Omental fat pad (tissue), 4 donors: ENCODE results near the gene MAPKAP1. TPM values are rescaled to one million over a fixed set of nuclear protein-coding genes. Genes with fewer than 3 reads are reported as not detected.

Experiments used
- ATAC-seq: fragments of 150-250 bp; one replicate; pipeline ENCODE4 v1.9.1; 2016; ENCODE audit warnings: mild to moderate bottlenecking, moderate library complexity; ENCODE audit not compliant: low FRiP score
- DNase-seq: peaks from one replicate; pipeline ENCODE4 v3.0.0-alpha.2; 2019; ENCODE audit warnings: low spot score
- CTCF ChIP-seq, 3 donors: fragments of 450-650 bp; IDR thresholded peaks; one replicate each; pipeline ENCODE4 v1.5.1; 2016 to 2017; ENCODE audit warnings: antibody characterized with exemption in 3 of 3, mild to moderate bottlenecking in 3 of 3, moderate library complexity in 2 of 3
- total RNA-seq, 4 donors: library from RNA; depleted of rRNA; stranded (reverse); fragments of >200 nt; gene quantifications; one replicate each; pipeline ENCODE4 v1.1.0, GENCODE V29; 2016

MAPKAP1 gene
- total RNA-seq, 4 donors from 2014 or later = 60.0 to 78.0 (median 72.9) TPM

- ATAC-seq (no peak), DNase-seq (no peak)
- no peak for TF ChIP-seq CTCF (IDR thresholded peaks at IDR 0.05)
These were observed 187.3 kb downstream of the MAPKAP1 start for GRCh38 chr9:125519734-125520133.

GRCh38 chr9:125517577-125517976, 189.4 kb downstream of the MAPKAP1 start:
- no peak for TF ChIP-seq CTCF (IDR thresholded peaks at IDR 0.05)
- ATAC-seq (no peak), DNase-seq (no peak)

DNA sequence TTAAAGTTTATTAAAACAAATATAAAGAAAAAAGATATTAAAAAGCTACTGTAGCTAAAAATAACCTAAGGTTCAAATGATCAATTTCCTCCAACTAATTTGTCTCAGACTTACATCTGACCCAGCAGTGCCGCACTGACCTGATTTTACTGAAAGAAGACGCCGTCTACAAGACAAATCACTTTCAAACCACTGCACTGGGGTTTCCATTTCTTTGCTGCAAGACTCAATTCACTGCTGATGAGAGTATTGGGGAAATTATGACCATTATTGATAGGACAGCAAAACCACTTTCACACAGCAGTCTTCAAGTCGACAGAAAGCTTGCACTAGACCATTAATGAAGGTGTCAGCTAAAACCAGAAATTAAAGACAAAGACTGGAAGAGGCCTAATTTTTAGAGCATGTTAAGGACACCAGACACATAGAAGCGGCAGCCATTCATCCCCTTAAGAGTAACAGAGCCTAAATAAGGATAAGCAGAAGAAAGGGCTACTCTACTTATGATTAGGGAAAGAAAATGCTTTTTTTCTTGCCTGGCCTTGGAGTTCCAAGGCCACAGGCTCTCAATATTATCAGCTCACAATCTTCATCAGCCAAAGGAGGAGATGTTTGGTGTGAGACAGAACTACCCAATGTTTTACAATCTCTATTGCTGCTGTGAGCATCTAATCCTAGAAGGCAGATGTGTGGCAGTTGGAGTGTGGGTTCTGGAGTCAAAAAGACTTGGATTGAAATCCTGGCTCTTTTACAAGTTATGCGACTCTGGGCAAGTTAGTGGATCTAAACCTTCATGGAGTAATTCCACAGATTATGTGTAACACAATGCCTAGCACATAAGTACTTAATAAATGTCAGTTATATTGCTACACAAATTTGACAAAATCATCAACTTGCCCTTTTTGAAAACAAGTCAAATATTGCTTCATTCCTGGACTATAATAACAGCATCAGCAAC, 190.7 kb downstream of the MAPKAP1 start:
- ATAC-seq (no peak), DNase-seq (no peak)
- TF ChIP-seq CTCF (IDR thresholded peaks at IDR 0.05) = no peak

DNA sequence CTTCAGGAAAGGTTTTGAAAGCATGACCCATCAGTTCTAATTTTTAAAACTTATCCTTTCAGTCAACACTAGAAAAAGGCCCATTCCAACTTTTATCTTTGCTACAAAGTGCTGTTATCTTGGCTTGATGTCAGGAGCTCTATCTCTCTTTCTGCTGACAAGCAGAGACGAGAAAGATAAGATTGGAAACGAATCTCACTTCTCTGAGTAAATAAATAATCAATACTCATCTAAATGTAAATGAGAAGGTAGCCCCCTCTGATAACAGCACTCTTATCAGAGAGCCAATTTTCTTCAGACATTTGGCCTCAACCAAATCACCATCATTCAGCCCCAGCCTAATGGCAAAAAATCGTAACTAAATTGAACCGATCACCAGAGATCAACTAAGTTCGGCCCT, 191.7 kb downstream of the MAPKAP1 start:
- ATAC-seq (no peak), DNase-seq (no peak)
- TF ChIP-seq CTCF (IDR thresholded peaks at IDR 0.05) = no peak

DNA sequence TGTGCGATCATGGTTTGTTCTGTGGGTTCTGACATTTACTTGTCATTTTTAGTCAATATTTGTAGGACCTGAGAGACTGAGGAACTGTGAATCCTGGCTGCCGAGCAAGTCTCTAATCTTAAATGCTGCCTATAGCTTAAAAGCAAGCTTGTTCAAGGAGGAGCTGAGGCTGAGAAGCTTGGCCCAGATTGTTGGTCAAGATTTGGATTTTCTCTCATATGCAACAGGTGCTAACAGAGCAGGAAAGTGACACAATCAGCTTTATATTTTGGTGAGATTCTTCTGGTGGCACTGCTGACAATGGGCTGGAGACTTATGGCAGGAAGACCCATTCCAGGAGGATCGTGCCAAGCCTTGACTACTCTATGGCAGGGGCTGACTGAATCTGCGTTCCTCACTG, 192.5 kb downstream of the MAPKAP1 start:
- ATAC-seq = no peak
- TF ChIP-seq CTCF (IDR thresholded peaks at IDR 0.05) = no peak
- DNase-seq = no peak

GRCh38 chr9:125513668-125514413, 193.2 kb downstream of the MAPKAP1 start:
- peak; percentile 94 for ATAC-seq
- no peak for DNase-seq
- no peak for TF ChIP-seq CTCF (IDR thresholded peaks at IDR 0.05)
